Astrocyte of the spinal cord (primary cell): Measurements from ENCODE around the gene THRB.

Source experiments
- DNase-seq: peaks from one replicate; pipeline ENCODE4 v3.0.0; 2011; ENCODE audit warnings: low read depth, low spot score
- H3K4me3 ChIP-seq: 2 replicates; pipeline ENCODE4 v1.5.1; 2011; ENCODE audit warnings: low read depth, mild to moderate bottlenecking, low read length, moderate library complexity
- in situ Hi-C: cut with HindIII; loops from 2 replicates; pipeline ENCODE4 v1.10.0; 2017; ENCODE audit warnings: low sequenced_read_pairs
- TF ChIP-seq, protein P1 (sequence below): IDR thresholded peaks from 2 replicates; pipeline ENCODE4 v1.5.1; 2012; ENCODE audit warnings: low read depth, mild to moderate bottlenecking, low read length, inconsistent platforms

Gene THRB

DNA sequence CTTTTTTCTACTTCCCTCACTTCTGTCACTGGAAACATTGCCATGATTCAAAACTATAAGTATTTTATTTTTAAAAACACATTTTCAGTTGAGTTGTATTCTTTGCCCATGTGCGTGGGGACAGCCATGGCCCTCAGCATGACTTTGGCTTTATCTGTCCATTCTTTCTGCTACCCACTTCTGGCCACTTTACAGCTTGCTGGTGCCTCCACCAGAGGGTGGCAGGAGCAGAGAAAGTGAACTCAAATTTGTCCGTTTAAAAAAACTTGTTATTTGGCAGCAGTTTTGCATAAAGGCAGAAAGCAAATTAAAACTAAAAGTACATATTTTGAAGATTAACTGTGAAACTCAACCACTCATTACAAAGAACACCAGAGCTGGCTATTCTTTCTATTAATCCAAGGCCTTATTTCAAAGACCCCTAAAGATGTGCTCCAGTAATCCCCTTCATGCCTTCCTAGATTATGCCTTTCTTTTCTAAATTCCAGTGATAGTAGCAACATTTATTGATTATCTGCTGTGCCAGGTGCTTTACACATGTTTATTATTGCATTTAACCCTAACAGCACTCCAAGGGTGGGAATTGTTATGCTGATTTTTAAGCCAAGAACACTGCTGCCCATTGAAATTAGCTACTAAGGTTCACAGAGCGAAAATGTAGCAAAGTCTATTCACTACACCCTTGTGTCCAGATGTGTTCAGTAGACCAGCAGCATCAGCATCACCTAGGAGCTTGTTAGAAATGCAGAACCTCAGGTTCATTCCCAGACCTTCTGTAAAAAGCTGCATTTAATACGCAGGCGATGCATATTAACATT lies 134.8 kb downstream of the THRB start:
- no peak for DNase-seq
- TF ChIP-seq, protein P1, sequence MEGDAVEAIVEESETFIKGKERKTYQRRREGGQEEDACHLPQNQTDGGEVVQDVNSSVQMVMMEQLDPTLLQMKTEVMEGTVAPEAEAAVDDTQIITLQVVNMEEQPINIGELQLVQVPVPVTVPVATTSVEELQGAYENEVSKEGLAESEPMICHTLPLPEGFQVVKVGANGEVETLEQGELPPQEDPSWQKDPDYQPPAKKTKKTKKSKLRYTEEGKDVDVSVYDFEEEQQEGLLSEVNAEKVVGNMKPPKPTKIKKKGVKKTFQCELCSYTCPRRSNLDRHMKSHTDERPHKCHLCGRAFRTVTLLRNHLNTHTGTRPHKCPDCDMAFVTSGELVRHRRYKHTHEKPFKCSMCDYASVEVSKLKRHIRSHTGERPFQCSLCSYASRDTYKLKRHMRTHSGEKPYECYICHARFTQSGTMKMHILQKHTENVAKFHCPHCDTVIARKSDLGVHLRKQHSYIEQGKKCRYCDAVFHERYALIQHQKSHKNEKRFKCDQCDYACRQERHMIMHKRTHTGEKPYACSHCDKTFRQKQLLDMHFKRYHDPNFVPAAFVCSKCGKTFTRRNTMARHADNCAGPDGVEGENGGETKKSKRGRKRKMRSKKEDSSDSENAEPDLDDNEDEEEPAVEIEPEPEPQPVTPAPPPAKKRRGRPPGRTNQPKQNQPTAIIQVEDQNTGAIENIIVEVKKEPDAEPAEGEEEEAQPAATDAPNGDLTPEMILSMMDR: no peak
- in situ Hi-C loops: no loop called here

DNA sequence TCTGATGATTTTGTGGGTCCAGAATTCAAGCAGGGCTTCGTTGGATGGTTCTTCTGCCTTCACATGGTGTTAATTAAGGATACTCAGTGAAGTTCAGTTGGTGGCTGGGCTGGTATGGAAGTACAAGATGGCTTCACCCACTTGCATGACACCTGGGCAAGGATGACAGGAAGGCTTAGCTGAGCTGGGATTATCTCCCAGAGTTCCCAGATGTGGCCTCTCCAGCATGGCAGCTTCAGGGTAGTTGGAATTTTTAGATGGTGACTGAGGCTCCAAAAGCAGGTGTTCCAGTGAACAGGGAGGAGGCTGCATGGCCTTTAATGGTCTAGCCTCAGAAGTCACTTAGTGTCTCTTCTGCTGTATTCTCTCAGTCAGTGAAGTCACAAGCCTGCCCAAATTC lies 135.5 kb downstream of the THRB start:
- TF ChIP-seq, protein P1: no peak
- DNase-seq: no peak
- in situ Hi-C loops: no loop called here
- H3K4me3 ChIP-seq: no peak overlapping the region

More for the DNA sequence above, 134.8 kb downstream of the THRB start:
- H3K4me3 ChIP-seq: no peak overlapping the region

DNA sequence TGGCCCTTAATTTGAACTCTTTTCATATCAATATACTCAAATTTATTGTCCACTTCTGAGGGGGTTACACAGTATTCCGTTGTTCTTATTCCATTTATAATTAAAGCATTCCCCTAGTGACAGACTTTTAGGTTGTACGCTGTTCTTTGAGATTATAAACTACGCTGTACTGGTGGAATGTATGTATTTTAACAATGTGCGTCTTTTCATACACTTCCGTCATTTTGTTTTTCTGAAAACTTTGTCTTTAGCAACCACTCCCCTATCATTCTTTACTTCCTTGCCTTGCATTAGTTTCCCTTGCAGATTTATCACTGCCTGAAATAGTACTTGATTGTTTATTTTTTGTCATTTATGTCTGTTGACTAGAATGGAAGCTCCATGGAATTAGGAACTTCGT lies 137.0 kb downstream of the THRB start:
- DNase-seq: no peak
- TF ChIP-seq, protein P1: no peak
- H3K4me3 ChIP-seq: no peak overlapping the region
- in situ Hi-C loops: no loop called here

DNA sequence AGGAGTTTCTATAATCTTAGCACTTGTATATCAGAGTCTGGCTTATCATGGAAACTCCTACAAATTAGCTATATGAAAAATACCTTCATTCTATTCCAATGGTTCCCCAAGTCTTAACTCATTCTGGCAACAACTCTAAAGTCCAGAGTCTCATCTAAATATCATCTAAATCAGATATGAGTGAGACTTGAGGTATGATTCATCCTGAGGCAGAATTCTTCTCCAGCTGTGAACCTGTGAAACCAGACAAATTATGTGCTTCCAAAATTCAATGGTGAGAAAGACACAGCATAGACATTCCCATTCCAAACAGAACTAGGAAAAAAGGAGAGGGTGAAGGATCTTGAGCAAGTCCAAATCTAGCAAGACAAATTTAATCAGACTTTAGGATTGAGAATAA lies 138.8 kb downstream of the THRB start:
- in situ Hi-C loops: no loop called here
- DNase-seq: no peak
- TF ChIP-seq, protein P1: no peak
- H3K4me3 ChIP-seq: no peak overlapping the region

DNA sequence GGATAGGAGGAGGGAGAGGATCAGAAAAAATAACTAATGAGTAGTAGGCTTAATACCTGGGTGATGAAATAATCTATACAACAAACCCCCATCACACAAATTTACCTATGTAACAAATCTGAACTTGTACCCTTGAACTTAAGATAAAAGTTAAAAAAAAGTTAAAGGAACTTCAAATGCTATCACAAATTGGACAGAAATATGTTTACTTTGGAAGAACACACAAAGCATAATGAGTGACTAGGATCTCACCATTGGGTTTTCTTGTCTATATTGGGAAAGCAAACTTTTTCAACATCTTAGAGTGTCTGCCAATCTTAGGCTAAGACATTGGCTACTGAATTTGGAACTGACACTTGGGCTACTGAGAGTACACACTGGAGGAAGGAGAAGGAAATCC lies 140.4 kb downstream of the THRB start:
- in situ Hi-C loops: no loop called here
- no peak for DNase-seq
- no peak overlapping the region for H3K4me3 ChIP-seq
- TF ChIP-seq, protein P1: no peak

DNA sequence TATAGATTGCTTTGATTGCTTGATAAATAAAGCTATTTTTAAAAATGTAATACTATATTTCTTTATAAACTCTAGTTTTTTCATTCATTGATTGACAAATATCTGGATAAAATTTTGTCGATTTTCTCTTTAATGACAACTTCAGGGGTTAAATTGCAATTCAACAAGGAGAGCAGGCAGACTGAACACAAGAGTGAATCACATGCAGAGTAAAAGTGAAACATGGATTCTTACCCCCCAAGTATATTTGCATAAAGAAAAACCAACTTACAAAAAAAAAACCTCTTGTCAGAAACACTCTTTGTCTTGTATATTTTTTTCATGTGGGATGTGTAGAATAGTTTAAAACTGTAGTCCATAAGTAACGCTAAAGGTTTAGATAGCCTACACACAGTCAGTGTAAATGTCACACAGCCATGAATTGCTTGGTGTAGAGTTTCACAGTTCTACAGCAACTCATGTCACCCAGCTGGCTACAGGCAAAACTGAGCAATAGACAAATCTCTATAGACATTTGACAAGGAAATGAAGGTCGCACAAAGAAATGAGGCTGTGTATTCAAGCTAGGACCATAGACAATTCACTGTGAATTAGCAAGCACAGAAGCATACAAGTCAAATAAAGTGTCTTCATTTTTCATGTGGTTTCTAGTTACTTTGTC lies 141.6 kb downstream of the THRB start:
- TF ChIP-seq, protein P1: no peak
- H3K4me3 ChIP-seq: no peak overlapping the region
- DNase-seq: no peak
- in situ Hi-C loops: no loop called here
